ENCODE data around the gene INSC.

The INSC gene

DNA sequence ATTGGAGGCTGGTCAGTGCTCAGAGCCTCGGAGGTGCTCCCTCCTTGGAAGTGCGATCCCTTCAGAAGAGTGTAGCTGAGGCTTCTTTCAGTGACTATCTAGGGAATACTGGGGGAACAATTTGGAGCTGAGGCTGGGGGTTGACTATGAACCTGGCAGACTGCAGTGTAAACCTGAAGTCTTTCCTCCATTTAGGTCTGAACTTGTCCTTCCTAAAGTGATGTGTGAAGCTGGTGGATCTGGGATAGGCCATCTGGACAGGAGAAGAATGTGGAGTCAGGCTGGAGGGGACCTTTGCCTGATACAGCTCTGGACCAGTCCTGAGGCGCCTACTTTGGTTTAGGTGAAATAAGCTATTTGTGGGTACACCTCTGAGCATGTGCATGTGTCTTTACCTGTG is 3.5 kb upstream of the INSC start:
- DNase-seq = no peak

DNA sequence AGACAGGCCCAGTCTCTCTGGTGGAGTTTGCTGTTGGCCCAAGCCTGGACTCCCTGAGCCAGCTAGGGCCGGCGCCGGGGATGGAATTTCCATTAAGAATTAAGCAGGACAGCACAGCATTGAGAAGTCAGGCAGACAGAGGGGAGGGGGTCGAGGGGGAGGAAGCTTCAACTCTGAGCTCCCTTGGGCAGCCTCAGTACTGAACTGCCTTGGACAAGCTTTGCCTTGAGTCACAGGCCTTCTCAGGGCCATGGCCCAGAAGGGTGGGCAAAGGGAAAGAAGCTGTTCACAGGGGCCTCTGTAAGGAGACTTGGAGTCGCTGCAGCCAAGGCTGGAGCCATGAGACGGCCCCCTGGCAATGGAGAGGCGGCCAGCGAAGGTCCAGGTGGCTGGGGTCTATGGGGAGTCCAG is 2.6 kb upstream of the INSC start:
- DNase-seq = no peak

DNA sequence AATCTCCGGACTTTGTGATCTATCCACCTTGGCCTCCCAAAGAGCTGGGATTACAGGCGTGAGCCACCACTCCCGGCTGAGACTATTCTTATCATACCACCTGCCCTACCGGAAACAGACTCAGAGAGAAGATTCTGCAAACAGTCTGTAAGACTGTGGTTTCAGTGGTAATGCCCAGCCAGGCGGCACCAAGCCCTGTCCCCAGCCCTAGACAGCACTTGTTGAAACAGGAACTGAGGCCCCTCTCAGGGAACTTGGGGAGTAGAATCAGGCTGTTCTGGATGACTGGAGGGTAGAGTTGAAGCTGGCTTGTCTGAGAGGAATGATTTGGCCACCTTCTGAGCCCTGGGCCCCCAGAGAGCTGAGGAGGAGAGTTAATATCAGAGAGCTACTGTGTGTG is 1.3 kb upstream of the INSC start:
- no peak for DNase-seq

DNA sequence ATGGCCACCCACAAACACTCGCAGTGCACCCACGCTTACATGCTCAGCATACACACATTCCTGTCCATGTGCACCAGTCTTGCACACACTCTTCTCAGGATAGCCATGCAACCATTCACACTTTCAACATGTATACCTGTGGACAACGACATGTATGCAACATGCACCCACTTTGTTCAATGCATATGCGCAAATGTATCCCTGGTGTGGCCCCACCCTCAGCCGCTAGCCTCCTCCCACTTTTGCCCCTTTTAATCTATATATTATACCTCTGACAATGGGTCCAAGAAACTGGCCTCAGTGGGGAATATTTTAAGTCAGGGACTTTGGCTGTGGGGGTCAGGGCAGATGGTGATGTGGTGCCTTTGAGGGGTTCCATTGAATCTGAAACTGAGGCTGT is 963 bp downstream of the INSC start:
- no peak for DNase-seq

DNA sequence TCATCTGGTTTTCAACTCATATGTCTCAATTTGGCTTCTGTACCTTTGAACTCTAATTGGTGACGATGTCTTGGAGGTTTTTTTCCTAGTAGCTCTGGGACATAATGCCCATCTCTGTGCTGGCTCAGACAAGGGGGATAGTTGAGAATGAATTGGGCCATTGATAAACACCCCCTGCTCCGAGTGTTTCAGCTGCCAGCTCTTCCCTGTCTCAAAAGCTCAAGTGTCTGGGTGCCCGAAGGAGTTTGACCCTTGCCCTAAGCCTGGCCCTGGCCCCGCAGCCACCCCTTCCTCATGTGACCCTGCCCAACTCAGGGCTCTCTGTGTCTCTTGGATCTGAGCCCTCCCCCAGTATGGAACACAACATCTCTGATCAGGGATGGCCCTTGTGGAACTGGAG is 3.0 kb downstream of the INSC start:
- DNase-seq = no peak

DNA sequence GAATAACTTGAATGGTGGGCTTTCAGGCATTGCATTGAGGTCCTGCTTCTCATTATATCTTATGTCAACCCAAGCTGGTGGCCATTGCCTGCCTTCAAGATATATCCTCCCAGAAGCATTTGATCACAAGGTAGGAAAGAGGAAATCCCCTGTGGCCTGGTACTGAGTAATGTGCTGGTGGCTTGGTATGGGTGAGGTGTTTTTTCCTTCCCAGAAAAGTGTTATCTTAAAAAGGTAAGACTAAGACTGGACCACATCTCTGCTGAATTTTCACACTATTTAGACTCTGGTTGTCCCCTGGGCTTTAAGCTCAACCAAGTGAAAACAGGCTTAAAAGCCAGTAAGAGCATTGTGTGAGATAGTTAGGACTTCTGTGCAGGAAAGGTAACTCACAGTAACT is 3.7 kb downstream of the INSC start:
- DNase-seq = no peak

DNA sequence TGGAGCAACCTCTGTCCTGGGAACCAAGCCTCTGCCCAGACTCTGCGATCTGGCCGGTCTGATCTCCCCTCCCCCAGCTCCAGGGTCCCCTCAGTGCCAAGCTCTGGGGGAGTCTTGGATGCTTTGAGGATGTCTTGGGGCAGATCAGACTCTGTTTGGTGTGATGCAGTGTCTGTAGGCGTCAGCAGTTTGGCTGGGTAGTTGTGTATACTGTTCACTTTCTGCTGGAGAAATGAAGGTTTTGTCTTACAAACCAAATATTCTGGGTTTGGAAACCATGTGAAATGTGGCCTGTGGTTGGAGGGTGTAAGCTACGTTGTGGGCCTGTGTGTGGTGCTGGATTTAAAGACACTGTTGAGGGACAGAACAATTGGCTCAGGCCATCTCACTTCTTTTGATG is 4.6 kb downstream of the INSC start:
- DNase-seq = no peak

DNA sequence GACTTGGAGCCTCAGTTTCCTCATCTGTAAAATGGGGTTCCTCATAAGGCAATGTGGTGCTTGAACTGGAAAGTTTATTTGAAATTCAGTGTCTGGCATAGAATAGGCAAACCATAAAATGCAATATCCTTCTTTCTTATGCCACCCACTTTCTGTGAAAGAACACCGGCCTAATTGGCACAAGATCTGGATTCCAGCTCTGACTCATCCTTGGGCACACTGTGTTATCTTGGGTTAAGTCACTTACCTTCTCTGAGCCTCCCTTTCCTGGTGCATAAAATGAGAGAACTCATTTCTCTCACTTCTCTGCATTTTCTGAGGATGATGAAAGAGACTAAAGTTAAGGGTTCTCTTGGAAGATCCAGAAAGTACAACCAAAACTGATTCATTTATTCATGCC is 5.1 kb downstream of the INSC start:
- no peak for DNase-seq

DNA sequence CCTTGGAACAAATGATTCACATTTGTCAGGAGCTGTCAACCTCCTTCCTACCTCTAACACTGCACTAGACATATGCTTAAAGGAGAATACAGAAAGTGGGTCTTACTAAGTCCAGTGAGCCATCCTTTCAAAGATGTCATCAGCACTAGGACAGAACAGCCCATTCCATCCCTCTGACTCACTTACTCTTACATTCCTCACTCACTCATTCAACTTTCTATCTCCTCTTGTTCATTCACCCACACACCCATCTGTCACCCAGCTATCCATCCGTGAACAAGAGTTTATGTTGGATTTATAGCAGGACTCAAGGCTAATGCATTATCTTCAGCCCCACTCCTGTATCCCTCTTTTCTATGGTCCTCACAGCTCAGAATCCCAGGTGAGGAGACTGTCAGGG is 9.1 kb downstream of the INSC start:
- DNase-seq = no peak

DNA sequence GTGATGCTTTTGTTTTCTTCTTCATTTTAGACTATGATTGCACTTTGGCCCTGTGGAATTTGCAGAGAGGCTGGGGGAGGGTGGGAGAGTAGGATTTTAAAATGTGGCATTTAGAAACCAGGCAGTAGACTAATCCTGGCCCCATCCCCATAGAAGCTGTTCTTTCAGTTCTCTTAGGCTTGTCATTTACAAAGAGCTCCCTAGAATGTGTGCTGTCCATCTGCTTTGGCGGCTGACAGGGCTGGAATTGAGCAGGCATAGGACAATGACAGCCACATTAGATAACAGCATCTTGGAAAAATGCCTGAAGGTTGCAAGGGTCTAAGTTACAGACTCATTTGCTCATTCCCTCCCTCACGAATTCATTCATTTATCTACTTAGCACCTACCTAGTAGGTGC is 9.8 kb downstream of the INSC start:
- no peak for DNase-seq

DNA sequence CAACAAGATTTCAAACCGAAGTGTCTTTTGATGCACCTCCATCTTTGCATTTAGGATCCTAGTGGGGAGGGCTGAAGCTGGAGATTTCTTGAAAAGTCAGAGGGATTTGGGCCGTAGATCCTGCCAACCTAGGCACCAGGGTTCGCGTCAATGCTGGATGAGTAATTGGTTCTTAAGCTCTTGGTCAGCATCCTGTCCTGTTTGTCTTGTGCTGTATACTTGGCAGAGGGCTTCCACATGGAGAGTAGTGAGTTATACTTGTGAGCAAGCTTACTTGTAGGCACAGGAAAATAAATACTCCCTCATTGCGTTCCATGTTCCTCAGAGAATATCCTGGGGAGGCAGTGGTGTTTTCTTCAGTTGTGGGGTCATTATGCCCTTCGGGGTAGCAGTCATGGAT is 12.6 kb downstream of the INSC start:
- no peak for DNase-seq

DNA sequence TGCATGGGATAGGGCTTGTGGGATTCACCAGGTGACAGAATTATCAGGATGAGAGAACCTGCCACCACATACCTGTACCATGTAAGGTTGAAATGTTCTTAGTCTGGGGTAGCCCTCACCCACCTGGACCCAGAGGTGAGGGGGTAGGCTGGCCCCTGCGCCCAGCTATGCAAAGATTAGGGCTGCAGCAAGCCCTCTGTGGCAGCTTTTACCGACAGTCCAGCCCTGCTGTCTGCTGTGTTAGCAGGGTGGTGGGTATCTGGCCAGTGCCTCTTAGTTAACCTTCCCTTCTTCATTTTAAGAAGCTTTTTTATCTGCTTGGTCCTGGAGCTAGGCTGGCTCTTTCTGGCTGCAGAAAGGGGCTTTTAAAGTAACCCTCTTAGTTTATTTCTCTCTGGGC is 13.9 kb downstream of the INSC start:
- DNase-seq = no peak

DNA sequence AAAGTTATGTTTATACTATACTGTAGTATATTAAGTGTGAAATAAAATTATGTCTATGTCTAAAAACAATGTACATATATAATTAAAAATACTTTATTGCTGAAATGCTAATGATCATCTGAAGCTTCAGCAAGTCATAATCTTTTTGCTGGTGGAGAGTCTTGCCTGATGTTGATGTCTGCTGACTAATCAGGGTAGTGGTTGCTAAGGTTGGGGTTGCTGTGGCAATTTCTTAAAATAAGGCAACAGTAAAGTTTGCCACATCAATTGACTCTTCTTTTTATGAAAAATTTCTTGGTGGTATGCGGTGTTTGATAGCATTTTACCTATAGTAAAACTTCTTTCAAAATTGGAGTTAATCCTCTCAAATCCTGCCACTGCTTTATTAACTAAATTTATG is 21.4 kb downstream of the INSC start:
- no peak for DNase-seq

DNA sequence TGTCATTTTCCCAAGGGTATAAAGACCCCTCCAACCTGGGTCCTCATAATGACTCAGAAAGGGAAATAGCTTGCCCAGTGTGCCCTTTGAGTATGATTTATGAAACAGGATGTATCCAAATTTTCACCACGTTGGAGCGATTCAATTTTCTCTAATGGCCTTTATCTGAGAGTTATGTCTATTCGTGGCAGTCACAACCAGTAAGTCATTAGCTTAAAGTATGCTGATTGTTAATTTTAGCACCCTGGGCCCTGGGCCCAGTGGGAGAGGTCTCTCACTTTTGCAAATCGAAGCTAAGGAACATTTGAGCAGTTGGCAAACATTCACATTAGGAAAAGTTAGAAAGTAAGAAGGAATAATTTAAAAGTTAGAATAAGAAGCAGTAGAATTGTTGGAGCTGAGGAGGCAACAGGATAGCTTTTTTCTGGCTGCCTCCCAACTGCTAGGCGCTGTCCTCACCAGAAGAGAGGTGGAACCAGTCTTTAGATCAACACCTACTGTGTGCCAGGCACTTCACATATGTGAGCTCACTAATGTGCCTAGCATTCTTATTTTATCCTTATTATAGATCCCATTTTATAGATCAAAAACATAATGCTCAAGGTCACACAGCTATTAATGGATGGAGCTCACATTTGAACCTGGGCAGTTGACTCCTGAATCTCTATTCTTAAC is 24.5 kb downstream of the INSC start:
- no peak for DNase-seq

DNA sequence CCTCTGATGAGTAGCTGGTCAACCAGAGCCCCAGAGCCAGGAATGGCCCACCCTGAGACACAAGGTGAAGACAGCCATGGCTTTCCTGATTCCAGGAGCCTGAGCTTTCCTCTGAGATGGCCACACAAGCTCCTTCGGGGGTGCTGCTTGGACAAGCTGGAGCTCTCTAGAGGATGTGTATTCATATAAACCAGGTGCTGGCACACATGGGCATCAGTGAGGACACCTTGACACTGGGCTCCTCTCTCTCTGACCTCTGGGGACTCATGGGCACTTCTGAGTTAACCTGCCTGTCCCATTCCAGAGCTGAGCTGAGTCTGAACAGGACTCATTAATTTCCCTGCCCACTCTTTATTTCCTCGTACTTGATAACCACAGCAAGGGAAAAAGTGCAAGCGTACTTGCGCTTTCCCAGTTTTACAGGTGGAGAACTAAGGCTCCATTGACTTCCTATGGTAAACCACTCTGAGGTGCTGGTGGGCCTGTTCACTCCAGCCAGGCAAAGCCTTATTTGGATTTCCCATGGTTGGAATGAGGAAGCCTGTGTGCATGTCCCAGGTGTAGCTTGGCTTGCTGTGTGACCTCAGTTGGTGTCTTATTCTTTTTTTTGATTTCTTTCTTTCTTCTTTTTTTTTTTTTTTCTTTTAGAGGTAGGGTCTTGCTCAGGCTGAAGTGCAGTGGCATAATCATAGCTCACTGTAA is 25.4 kb downstream of the INSC start:
- no peak for DNase-seq

DNA sequence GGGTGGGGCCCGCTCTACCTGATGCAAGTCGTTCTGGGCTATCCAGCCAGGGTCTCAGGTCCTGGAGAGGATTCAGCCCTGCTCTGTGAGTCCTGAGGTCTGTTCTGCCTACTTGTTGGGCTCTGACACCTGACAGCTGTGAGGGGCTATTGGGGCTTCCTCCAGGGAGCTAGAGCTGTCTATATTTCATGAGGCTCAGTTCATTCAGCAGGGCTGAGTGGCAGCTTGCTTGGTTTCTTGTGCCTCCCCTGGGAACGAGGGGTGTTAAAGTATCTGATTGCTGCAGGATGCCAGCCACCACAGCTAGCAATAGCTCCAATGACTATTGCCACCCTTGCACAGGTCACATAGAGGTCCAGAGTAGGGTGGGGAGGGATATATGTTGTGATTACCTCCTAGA is 26.7 kb downstream of the INSC start:
- no peak for DNase-seq

DNA sequence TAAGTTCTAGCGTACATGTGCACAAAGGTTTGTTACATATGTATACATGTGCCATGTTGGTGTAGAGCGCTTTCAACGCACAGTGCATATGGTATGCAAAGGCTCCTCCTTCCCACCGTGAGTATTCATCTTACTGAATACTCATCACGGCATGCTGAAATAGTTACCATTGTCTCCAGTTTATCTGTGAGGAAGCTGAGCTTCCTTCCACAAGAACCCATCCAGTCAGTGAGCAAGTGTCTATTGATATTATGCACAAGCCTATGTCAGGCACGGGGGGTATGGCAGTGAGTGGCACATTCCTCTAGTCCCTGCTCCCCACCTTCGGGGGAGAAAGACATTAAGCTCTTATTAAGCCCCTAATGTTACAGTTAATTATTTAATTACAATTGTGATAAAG is 28.1 kb downstream of the INSC start:
- DNase-seq = no peak

DNA sequence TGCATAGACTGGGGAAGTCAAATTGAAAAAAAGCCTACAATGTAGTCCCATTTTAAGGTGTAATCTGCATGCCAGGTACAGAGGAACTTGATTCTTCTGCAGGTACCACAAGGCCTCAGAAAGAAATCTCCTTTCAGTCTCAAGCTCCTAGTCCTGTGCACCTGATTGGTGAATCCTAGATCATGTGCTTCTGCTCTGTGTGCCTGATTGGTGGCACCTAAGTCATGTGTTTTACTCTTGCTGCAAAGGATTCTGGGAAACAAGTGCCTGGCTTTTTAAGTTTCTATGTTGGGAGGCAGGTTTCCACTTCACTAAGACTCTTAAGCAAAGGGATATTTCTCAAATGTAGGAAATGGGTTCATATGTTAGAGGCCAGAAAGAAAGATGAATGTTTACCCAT is 29.1 kb downstream of the INSC start:
- no peak for DNase-seq

DNA sequence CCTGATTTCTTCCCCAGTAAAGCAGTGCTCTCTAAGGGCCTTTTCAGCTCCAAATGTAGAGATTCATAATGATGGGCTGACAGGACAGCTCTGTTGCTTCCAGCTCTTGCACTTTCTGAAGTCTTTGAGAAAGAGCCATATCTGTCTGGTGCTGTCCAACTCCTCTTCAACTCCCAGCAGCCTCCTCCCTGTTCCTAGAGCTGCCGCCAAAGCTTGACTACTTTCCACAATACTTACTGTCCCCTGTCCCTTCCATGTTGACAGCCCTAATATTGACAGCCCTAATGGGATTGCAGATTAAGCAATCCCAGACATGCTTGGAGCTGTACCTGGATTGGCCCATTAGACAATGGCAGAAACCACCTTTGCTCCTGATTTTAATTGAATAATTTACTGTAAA is 29.6 kb downstream of the INSC start:
- DNase-seq = no peak

DNA sequence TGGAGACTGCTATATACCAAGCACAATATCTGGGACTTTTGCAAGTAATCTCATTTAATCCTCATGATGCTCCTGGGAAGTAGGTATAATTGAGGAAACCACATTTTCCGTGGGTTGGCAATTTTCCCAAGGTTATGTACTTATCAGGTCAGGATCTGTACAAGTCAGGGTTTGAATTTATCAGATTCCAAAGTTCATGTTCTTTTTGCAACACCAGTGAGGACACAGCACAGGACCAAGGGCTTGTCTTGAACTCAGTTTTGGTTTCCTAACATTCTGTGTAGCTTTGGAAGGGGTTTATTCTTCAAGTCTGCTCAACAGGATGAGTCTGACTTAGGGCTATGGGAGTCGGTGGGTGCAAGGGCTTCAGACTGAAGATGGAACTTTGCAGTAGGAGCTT is 30.4 kb downstream of the INSC start:
- DNase-seq = no peak

DNA sequence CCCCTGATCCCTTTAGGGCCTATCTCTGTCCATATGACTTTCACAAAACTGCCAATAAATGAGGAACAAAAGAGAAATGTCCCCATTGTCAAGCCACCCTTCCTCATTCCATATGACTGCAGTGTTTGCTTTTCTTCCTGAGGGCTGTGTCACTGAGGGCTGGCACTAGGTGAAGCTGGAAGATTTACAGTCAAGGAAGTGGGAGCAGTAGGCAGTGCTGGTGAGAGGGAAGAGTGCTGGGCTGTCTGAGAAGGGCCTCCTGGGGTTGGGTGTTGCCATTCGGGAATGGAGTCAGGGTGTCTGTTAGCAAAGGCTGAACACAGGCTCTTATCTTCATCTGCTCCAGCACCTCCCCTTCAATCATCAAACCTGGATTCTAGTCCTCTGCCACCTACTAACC is 30.9 kb downstream of the INSC start:
- DNase-seq = no peak

DNA sequence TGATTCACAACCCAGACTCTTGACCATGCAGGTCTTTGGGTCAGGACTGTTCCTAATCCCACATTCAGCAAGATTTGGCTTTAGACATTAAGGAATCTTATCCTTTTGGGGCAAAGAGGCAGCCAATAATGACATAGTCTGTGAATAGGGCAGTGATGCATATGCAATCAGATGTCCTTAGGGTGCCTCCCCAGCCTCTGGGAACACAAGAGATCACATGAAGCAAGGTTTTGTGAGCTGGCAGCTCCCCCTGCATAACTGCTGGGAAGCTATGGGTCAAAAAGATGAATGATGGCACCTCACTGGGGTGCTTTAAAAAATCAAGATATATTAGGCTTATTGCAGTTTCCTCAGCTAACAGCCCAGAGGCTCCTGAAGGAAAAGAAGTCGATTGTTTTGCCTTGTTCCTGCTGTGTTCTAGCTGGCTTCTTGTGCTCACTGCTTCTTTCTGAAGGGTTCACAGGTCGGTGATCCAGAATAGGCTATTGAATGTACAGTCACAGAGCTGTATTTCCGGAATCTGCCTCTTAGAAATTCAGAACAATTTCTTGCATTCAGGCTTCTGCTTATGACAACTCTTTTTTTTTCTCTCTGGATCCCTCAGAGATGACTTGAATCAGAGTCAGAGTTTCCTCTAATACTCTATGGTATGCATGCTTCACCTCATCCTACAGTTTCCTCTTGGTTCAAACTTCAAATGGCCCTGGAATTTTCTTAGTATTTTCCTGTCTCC is 31.7 kb downstream of the INSC start:
- no peak for DNase-seq

DNA sequence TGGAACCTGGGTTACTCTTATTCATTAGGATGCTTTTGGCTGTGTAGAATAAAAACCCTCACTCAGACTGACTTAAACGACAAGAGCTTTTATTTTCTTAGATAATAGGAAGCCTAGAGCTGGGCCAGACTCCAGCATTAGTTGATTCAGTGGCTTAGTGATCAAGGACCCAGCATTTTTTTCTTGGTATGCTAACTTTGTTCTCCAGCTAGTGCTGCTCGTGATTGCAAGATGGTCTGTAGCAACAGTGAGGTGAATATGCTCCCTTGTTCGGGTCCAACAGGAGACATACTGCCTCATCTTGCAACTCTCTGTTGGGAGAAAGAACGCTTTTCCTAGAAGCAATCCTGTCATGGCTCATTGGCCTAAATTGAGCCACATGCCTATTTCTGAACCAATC is 33.4 kb downstream of the INSC start:
- DNase-seq = no peak

DNA sequence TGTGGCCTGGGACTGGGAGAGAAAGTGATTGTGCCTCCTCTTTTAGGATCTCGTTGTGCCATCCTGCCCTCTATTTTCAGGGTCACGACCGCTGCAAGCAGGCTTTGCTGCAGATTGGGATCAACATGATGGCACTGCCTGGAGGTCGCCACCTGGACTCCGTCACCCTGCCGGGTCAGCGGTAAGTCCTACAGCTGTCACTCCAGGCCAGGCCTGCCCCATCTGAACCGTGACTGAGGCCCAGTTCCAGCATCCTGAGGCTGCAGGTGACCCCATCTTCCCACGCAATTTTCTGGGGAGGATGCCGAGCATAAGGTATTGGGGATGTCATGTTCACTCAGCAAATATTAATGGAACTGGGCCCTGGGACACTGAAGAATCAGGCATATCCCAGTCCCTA is 34.3 kb downstream of the INSC start:
- DNase-seq = no peak

DNA sequence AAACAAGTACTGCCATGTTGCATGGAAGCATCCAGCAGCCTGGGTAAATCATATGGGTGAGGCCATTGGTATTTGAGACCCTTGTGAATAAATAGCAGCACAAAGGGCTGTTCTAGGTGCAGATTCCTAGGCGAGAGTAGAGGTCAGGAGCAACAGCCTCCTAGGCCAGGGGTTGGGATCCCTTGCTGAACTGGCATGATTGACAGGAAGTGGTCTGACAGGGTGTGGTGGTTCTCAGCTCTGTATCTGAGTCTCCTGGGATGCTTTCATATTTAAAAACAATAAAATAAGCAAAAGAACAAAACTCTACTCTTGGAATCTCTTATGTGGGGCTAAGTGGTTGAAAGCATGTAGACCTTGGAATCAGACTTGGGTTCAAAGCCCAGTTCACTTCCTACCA is 35.8 kb downstream of the INSC start:
- DNase-seq = no peak
